ENCODE results near the gene PRPH.
"Not testable (repeated sequence)": the region's sequence is repeated elsewhere in the genome, so short reads cannot be mapped to it uniquely, and the experiment has no call there.

- TF ChIP-seq CTCF (conservative IDR thresholded peaks at IDR 0.05; ENCODE audit: low read depth, low read length); MXI1 (IDR thresholded peaks at IDR 0.05; ENCODE audit: borderline replicate concordance, low read depth, low read length); POLR2A (IDR thresholded peaks at IDR 0.05; ENCODE audit: low read depth, low read length); MAZ (IDR thresholded peaks at IDR 0.05; ENCODE audit: borderline replicate concordance, low read depth, low read length); CEBPB (IDR thresholded peaks at IDR 0.05; ENCODE audit: low read depth, low read length); ELK1 (IDR thresholded peaks at IDR 0.05; ENCODE audit: borderline replicate concordance, low read depth, low read length); FOS (IDR thresholded peaks at IDR 0.05; ENCODE audit: low read depth, low read length); RAD21 (IDR thresholded peaks at IDR 0.05; ENCODE audit: low read length); RCOR1 (IDR thresholded peaks at IDR 0.05; ENCODE audit: insufficient replicate concordance, low read length); BHLHE40 (IDR thresholded peaks at IDR 0.05; ENCODE audit: low read depth, low read length): not testable (repeated sequence)
Measured at GRCh38 chr12:49333778-49334177, 38.8 kb downstream of the PRPH start.
